Sigmoid colon (tissue), 7 donors: ENCODE data around the gene DAB2IP. TPM values are rescaled to one million over a fixed set of nuclear protein-coding genes. Genes with fewer than 3 reads are reported as not detected.
"Not testable (repeated sequence)": the region's sequence is repeated elsewhere in the genome, so short reads cannot be mapped to it uniquely, and the experiment has no call there.

ENCODE experiments used
- DNase-seq: peaks from one replicate; pipeline ENCODE4 v3.0.0-alpha.2; 2019
- H3K27ac ChIP-seq, 4 donors: fragments of 200-600 bp; sonication (generic); one replicate each; pipeline ENCODE4 v1.5.1; 2016 to 2019; ENCODE audit warnings: mild to moderate bottlenecking in 1 of 4
- H3K27me3 ChIP-seq, 3 donors: fragments of 200-600 bp; sonication (generic); one replicate each; pipeline ENCODE4 v1.5.1; 2019; ENCODE audit warnings: mild to moderate bottlenecking in 1 of 3
- H3K36me3 ChIP-seq, 4 donors: fragments of 200-600 bp; sonication (generic); one replicate each; pipeline ENCODE4 v1.5.1; 2016 to 2019
- H3K4me1 ChIP-seq, 4 donors: fragments of 200-600 bp; sonication (generic); one replicate each; pipeline ENCODE4 v1.5.1; 2017 to 2019
- H3K4me3 ChIP-seq, 4 donors: fragments of 200-600 bp; sonication (generic); one replicate each; pipeline ENCODE4 v1.5.1; 2017 to 2019; ENCODE audit warnings: mild to moderate bottlenecking in 2 of 4, moderate library complexity in 1 of 4
- H3K9me3 ChIP-seq, 4 donors: fragments of 200-600 bp in 3 of 4; sonication (generic) in 3 of 4; one replicate each; pipeline versions ENCODE4 v1.5.1 to v1.6.1; 2013 to 2019
- CTCF ChIP-seq, 4 experiments: fragments of 450-650 bp in 3 of 4; fragments of 200-600 bp in 1 of 4; IDR thresholded peaks; one replicate each; pipeline ENCODE4 v1.5.1; 2016 to 2019; ENCODE audit warnings: antibody characterized with exemption in 4 of 4, mild to moderate bottlenecking in 3 of 4, moderate library complexity in 2 of 4
- EP300 ChIP-seq, 4 donors: sonication (generic); formaldehyde crosslinking; IDR thresholded peaks; one replicate each; pipeline ENCODE4 v1.6.1; 2017; ENCODE audit warnings: antibody characterized with exemption in 4 of 4
- POLR2A ChIP-seq, 2 donors: fragments of 450-650 bp; IDR thresholded peaks; one replicate each; pipeline ENCODE4 v1.6.1; 2016; ENCODE audit warnings: antibody characterized with exemption in 2 of 2, mild to moderate bottlenecking in 2 of 2, moderate library complexity in 2 of 2
- POLR2AphosphoS5 ChIP-seq, 4 donors: sonication (generic); formaldehyde crosslinking; IDR thresholded peaks; one replicate each; pipeline ENCODE4 v1.6.1; 2017; ENCODE audit warnings: antibody characterized with exemption in 4 of 4
- WGBS, 2 donors: extraction: QIAGEN DNeasy Blood & Tissue Kit; methylation state at CpG; one replicate each; pipeline ENCODE4 v1.1.7; 2013; 5-methylcytosine and 5-hydroxymethylcytosine counted together
- intact Hi-C: fragments of 100-400 bp; cut with DNase I; formaldehyde crosslinking; loops from one replicate; pipeline ENCODE4 v1.15.1; 2023
- polyA plus RNA-seq, 3 donors: library from polyadenylated mRNA; stranded (reverse); fragments of 200-250 nt; gene quantifications; one replicate each; pipeline ENCODE4 v1.2.3, GENCODE V29; 2013
- total RNA-seq, 4 donors: library from RNA; depleted of rRNA; stranded (reverse); fragments of >200 nt; gene quantifications; one replicate each; pipeline ENCODE4 v1.1.0, GENCODE V29; 2016
- donor health status: healthy with polysubstance abuse.
- donor health status: Bipolar disorder and iron deficiency.
- donor health status: healthy.

The DAB2IP gene
- total and polyA plus RNA-seq, 7 donors = 20.1 to 52.4 (median 34.7) TPM

DNA sequence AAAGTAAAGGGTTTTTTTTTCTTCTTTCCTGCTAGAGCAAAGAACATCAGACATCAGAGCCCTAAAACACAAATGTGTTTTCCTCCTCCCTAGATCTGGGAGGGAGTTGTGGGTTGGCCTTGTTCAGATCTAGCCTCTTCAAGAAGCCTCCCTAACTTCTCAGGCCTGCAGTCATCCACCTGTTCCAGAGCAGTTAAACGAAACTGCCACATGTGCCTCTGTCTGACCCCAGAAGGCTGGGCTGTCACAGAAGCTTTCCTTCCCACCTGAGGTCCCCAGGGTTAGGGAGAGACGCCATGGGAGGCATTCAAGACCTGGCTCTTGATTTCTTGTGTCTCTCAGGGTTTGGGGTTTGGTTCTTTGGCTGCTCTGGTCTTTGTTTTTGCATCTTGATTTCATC is 87.0 kb downstream of the DAB2IP start:
- Histone ChIP-seq H3K4me1 (peaks cover 0 to 92% (median 89%) of the 10 kb centered on the region in 4 donors), H3K27ac (peak overlapping the region; percentile 88 to 94 (median 90)), H3K36me3 (no peaks in the 10 kb centered on the region), H3K27me3 (no peaks in the 10 kb centered on the region), H3K4me3 (no peak overlapping the region), H3K9me3 (no peaks in the 10 kb centered on the region)
- intact Hi-C loops = no loop called here
- TF ChIP-seq POLR2A (IDR thresholded peaks at IDR 0.05) = no peak
- TF ChIP-seq EP300 (IDR thresholded peaks at IDR 0.05) = no peak
- no peak for TF ChIP-seq POLR2AphosphoS5 (IDR thresholded peaks at IDR 0.05)
- no peak for TF ChIP-seq CTCF (IDR thresholded peaks at IDR 0.05)
- no peak for DNase-seq
- 14 to 53% methylated on average over 2 of the region's 2 CpGs for WGBS, 2 donors

DNA sequence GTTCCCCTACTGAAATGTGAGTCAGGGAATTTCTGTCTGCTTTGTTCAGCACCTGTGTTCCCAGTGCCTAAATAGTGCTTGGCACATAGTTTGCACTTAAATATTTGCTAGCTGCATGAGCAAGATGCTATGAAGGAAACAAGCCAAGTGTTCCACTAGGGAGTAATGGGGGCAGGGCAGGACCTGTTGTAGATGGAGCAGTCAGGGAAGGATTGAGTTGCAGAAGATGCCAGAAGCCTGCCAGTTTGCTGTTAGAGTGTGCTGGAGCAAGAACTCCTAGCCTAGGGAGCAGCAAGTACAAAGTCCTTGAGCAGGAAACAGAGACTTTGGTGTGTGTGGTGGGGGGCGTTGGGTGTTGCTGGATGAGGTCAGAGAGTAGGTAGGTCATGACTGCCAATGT is 87.5 kb downstream of the DAB2IP start:
- H3K36me3 ChIP-seq = no peaks in the 10 kb centered on the region
- no peak for TF ChIP-seq CTCF (IDR thresholded peaks at IDR 0.05)
- TF ChIP-seq POLR2AphosphoS5 (IDR thresholded peaks at IDR 0.05) = peak in 1 of 4 donors; percentile 19
- no peak for TF ChIP-seq EP300 (IDR thresholded peaks at IDR 0.05)
- no peak for TF ChIP-seq POLR2A (IDR thresholded peaks at IDR 0.05)
- no peaks in the 10 kb centered on the region for H3K27me3 ChIP-seq
- intact Hi-C loops = no loop called here
- no peak overlapping the region for H3K4me3 ChIP-seq
- peaks cover 0 to 97% (median 92%) of the 10 kb centered on the region in 4 donors for H3K4me1 ChIP-seq
- 24 to 64% methylated on average over 1 of the region's 1 CpG for WGBS, 2 donors
- no peaks in the 10 kb centered on the region for H3K9me3 ChIP-seq
- peak overlapping the region; percentile 88 to 94 (median 90) for H3K27ac ChIP-seq
- no peak for DNase-seq

DNA sequence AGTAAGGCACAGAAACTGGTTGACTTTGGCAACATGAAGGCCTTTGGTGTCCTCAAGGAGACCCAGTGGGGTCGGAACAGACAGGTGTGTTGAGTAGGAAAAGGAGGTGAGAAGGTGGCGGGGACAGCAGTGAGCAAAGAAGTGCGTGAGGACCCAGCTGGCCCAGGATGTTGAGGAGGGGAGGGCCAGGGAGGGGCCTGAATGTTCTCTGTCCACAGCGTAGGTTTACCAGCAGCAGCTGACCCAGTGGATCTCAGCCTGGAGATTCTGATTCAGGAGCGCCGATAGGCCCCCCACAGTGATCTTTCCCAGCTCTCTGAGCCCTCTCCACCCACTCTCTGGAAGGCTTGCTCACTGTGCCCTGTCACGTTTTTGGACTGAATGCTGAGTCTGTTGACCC is 88.5 kb downstream of the DAB2IP start:
- peak overlapping the region; percentile 88 to 94 (median 90) for H3K27ac ChIP-seq
- peaks cover 0 to 99% (median 94%) of the 10 kb centered on the region in 4 donors for H3K4me1 ChIP-seq
- peak in 1 of 4 donors; percentile 28 for TF ChIP-seq POLR2AphosphoS5 (IDR thresholded peaks at IDR 0.05)
- TF ChIP-seq POLR2A (IDR thresholded peaks at IDR 0.05) = no peak
- TF ChIP-seq CTCF (IDR thresholded peaks at IDR 0.05) = no peak
- H3K27me3 ChIP-seq = no peaks in the 10 kb centered on the region
- intact Hi-C loops = loop anchor here (5.0 kb wide), 1 partner anchor 43 kb away; no protein-coding TSS in a partner anchor
- no peaks in the 10 kb centered on the region for H3K9me3 ChIP-seq
- no peak overlapping the region for H3K4me3 ChIP-seq
- no peak for DNase-seq
- H3K36me3 ChIP-seq = no peaks in the 10 kb centered on the region
- WGBS, 2 donors = 51 to 72% methylated on average over 7 of the region's 7 CpGs

- H3K36me3 ChIP-seq = no peaks in the 10 kb centered on the region
- no peaks in the 10 kb centered on the region for H3K9me3 ChIP-seq
- no peak for DNase-seq
- TF ChIP-seq POLR2AphosphoS5 (IDR thresholded peaks at IDR 0.05) (peak in 1 of 4 donors; percentile 32), CTCF (IDR thresholded peaks at IDR 0.05) (no peak)
- 68 to 78% methylated on average over 10 of the region's 10 CpGs for WGBS, 2 donors
- intact Hi-C loops = loop anchor here (5.0 kb wide), 1 partner anchor 44 kb away; no protein-coding TSS in a partner anchor
- no peak overlapping the region for H3K4me3 ChIP-seq
- H3K4me1 ChIP-seq = peaks cover 0 to 99% (median 96%) of the 10 kb centered on the region in 4 donors
- H3K27ac ChIP-seq = peak overlapping the region; percentile 88 to 94 (median 90)
- H3K27me3 ChIP-seq = no peaks in the 10 kb centered on the region
Measured at GRCh38 chr9:121741228-121741918, 89.9 kb downstream of the DAB2IP start.

GRCh38 chr9:121741919-121742283 is 90.5 kb downstream of the DAB2IP start:
- not testable (repeated sequence) for H3K4me3 ChIP-seq, H3K27me3 ChIP-seq, H3K36me3 ChIP-seq, H3K9me3 ChIP-seq, DNase-seq
- 62 to 71% methylated on average over 4 of the region's 4 CpGs for WGBS, 2 donors
- H3K27ac ChIP-seq = peak overlapping the region; percentile 88 to 94 (median 90)
- H3K4me1 ChIP-seq = peaks cover 0 to 99% (median 96%) of the 10 kb centered on the region in 4 donors
- intact Hi-C loops = loop anchor here (5.0 kb wide), 1 partner anchor 45 kb away; no protein-coding TSS in a partner anchor
